IMR-90 (cell line): ENCODE data around the gene TAF4B.

Source experiments
- CHD1 ChIP-seq: IDR thresholded peaks from 2 replicates; pipeline ENCODE4 v1.6.1; 2012; ENCODE audit warnings: low read depth, low read length, improper control_type of control experiment
- CTCF ChIP-seq: conservative IDR thresholded peaks from 2 replicates; pipeline ENCODE4 v1.5.1; 2012; ENCODE audit warnings: mild to moderate bottlenecking, low read depth, low read length, improper control_type of control experiment
- MAFK ChIP-seq: IDR thresholded peaks from 2 replicates; pipeline ENCODE4 v1.6.1; 2012; ENCODE audit warnings: low read depth, low read length, improper control_type of control experiment
- POLR2A ChIP-seq: IDR thresholded peaks from 2 replicates; pipeline ENCODE4 v1.6.1; 2012; ENCODE audit warnings: mild to moderate bottlenecking, low read depth, low read length
- RAD21 ChIP-seq: IDR thresholded peaks from 2 replicates; pipeline ENCODE4 v1.6.1; 2012; ENCODE audit warnings: low read length, improper control_type of control experiment
- TF ChIP-seq, protein P1 (sequence below): fragments of 150-350 bp; IDR thresholded peaks from 2 replicates; pipeline ENCODE4 v1.6.1; 2017; ENCODE audit warnings: mild to moderate bottlenecking, antibody characterized with exemption, low read length, low read depth

DNA sequence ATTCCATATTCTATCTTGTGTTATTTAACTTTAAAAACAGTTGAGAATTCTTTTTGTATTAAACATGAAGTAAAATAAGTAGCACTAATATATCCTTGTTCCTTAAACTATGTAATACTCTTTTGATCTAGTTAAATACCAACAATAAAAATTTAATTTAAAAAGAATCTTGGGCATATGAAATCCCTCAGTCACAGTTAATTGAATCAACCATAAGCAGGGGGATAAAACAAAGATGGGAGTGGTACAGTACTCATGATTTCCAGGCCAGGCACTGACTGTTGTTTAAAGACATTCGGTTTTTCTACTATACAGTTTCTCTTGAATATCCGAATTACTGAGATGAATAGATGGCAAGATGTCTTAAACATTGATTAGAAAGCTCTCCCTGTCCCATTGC, 99.5 kb downstream of the TAF4B start:
- TF ChIP-seq CTCF (no peak), POLR2A (no peak), MAFK (no peak), RAD21 (no peak), CHD1 (no peak)
- TF ChIP-seq, protein P1, sequence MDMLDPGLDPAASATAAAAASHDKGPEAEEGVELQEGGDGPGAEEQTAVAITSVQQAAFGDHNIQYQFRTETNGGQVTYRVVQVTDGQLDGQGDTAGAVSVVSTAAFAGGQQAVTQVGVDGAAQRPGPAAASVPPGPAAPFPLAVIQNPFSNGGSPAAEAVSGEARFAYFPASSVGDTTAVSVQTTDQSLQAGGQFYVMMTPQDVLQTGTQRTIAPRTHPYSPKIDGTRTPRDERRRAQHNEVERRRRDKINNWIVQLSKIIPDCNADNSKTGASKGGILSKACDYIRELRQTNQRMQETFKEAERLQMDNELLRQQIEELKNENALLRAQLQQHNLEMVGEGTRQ, result no peak
